ENCODE measurements around the gene EPHA6. TPM values are rescaled to one million over a fixed set of nuclear protein-coding genes. Genes with fewer than 3 reads are reported as not detected.

Gene EPHA6
- total and polyA plus RNA-seq, 10 of the 15 experiments (the other 5 are each of a cell fraction or from before 2014, with no cell fraction given), result not detected

DNA sequence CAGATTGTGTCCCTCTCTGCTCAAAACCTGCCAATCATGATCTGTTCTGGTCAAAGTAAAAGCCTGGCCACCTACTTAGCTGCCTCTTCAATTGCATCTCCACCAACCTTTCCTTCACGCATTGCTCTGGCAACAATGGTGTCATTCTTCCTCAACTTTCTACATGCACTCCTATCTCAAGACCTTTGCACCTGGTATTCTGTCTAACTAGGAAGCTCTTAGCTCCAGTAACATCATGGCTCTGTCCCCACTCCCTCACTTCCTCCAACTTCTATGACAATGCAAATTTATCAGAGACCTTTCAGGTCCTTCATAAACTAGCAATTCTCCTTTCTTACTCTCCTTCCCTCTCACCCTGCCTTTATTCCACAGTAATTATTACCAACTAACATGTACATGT is 682.7 kb downstream of the EPHA6 start:
- ChIA-PET CTCF (no interaction called here), RAD21 (ENCODE audit: unreplicated experiment) (no interaction called here), SMC1A (ENCODE audit: uncharacterized antibody, unreplicated experiment) (no interaction called here), POLR2A (no interaction called here)
- BruUV-seq (replicated peaks), result no TSS peak
- FAIRE-seq (no peak), ATAC-seq (no peak), DNase-seq (ENCODE audit: low read depth, low spot score) (no peak)
- Histone ChIP-seq H3K79me2 (ENCODE audit: control insufficient read depth, insufficient read depth, low read length) (no peaks in the 10 kb centered on the region), H3K36me3 (ENCODE audit: control insufficient read depth in 2 of 2, insufficient read depth in 2 of 2, low read length in 1 of 2) (no peaks in the 10 kb centered on the region), H3K4me3 (no peak overlapping the region), H3K27ac (ENCODE audit: control insufficient read depth, insufficient read depth) (no peak overlapping the region), H3K9me3 (replicated peaks; ENCODE audit: control insufficient read depth, insufficient read depth, low read length) (no peaks in the 10 kb centered on the region), H3K27me3 (replicated peaks in 1 of 2; ENCODE audit: control insufficient read depth in 2 of 2, insufficient read depth in 2 of 2, low read length in 1 of 2) (no peaks in the 10 kb centered on the region), H3K4me1 (ENCODE audit: control insufficient read depth, insufficient read depth, low read length) (no peaks in the 10 kb centered on the region), H4K20me1 (ENCODE audit: control insufficient read depth, insufficient read depth) (no peaks in the 10 kb centered on the region), H3K9ac (ENCODE audit: control insufficient read depth, insufficient read depth, low read length) (no peak overlapping the region), H3K4me2 (ENCODE audit: control insufficient read depth, insufficient read depth) (no peak overlapping the region), H2AFZ (ENCODE audit: control insufficient read depth, low read depth, low read length) (no peak overlapping the region)
- in situ Hi-C loops (cut with MboI) (no loop called here), intact Hi-C loops (cut with micrococcal nuclease; ENCODE audit: unreplicated experiment) (no loop called here)
- WGBS (ENCODE audit: insufficient coverage, insufficient replicate concordance, low lambda C conversion rate, missing lambda C conversion rate), result 80% methylated on average over 1 of the region's 1 CpG
- TF ChIP-seq RBBP5 (conservative IDR thresholded peaks at IDR 0.05), result no peak
- no peak for TF ChIP-seq ETV6 (conservative IDR thresholded peaks at IDR 0.05 in 1 of 2, IDR thresholded peaks at IDR 0.05 in 1 of 2; ENCODE audit: borderline replicate concordance in 1 of 2, low read depth in 1 of 2)
- no peak for TF ChIP-seq NR2F1 (conservative IDR thresholded peaks at IDR 0.05)
- no peak for TF ChIP-seq EGR1 (IDR thresholded peaks at IDR 0.05; ENCODE audit: borderline replicate concordance in 1 of 2, low read depth in 2 of 2, low read length in 2 of 2)
- no peak for TF ChIP-seq PKNOX1 (IDR thresholded peaks at IDR 0.05)
- TF ChIP-seq CHD2 (IDR thresholded peaks at IDR 0.05; ENCODE audit: borderline replicate concordance, low read depth, low read length), result no peak
- no peak for TF ChIP-seq CBX5 (IDR thresholded peaks at IDR 0.05; ENCODE audit: low read depth)

- no peak for FAIRE-seq
- SMC1A ChIA-PET (ENCODE audit: uncharacterized antibody, unreplicated experiment), result interaction anchor here (0.6 kb wide), 1 partner anchor 1192 kb away, joined by 3 read pairs; no protein-coding TSS in a partner anchor
- WGBS (ENCODE audit: insufficient coverage, insufficient replicate concordance, low lambda C conversion rate, missing lambda C conversion rate), result 46% methylated on average over 2 of the region's 2 CpGs
- no peak overlapping the region for H3K27ac ChIP-seq (ENCODE audit: control insufficient read depth, insufficient read depth)
- H3K9ac ChIP-seq (ENCODE audit: control insufficient read depth, insufficient read depth, low read length), result no peak overlapping the region
- H2AFZ ChIP-seq (ENCODE audit: control insufficient read depth, low read depth, low read length), result no peak overlapping the region
- no peaks in the 10 kb centered on the region for H3K36me3 ChIP-seq (ENCODE audit: control insufficient read depth in 2 of 2, insufficient read depth in 2 of 2, low read length in 1 of 2)
- no peaks in the 10 kb centered on the region for H3K4me1 ChIP-seq (ENCODE audit: control insufficient read depth, insufficient read depth, low read length)
- TF ChIP-seq PML (IDR thresholded peaks at IDR 0.05; ENCODE audit: low read length), result no peak
- TF ChIP-seq CBX5 (IDR thresholded peaks at IDR 0.05; ENCODE audit: low read depth), result peak; percentile 68; the same call in 1 of the 2 replicates
- no TSS peak for BruUV-seq (replicated peaks)
- intact Hi-C loops (cut with micrococcal nuclease; ENCODE audit: unreplicated experiment) (no loop called here), in situ Hi-C loops (cut with MboI) (no loop called here)
- CTCF ChIA-PET, result interaction anchor here (1.3 kb wide), 1 partner anchor 9 kb away, joined by 3 read pairs; no protein-coding TSS in a partner anchor
- H3K27me3 ChIP-seq (replicated peaks in 1 of 2; ENCODE audit: control insufficient read depth in 2 of 2, insufficient read depth in 2 of 2, low read length in 1 of 2), result no peaks in the 10 kb centered on the region
- no peaks in the 10 kb centered on the region; the same call in 2 of the 3 replicates for H3K9me3 ChIP-seq (replicated peaks; ENCODE audit: control insufficient read depth, insufficient read depth, low read length)
- H3K79me2 ChIP-seq (ENCODE audit: control insufficient read depth, insufficient read depth, low read length), result no peaks in the 10 kb centered on the region
- no peak for ATAC-seq
- RAD21 ChIA-PET (ENCODE audit: unreplicated experiment), result no interaction called here
- DNase-seq (ENCODE audit: low read depth, low spot score), result no peak
- no peaks in the 10 kb centered on the region for H4K20me1 ChIP-seq (ENCODE audit: control insufficient read depth, insufficient read depth)
- H3K4me2 ChIP-seq (ENCODE audit: control insufficient read depth, insufficient read depth), result no peak overlapping the region
- POLR2A ChIA-PET, result no interaction called here
- no peak overlapping the region for H3K4me3 ChIP-seq
Observed at GRCh38 chr3:97504463-97504862, 690.1 kb downstream of the EPHA6 start.

All from GM12878 (cell line).